A549 (cell line): ENCODE results near the gene COPZ1. TPM values are rescaled to one million over a fixed set of nuclear protein-coding genes. Genes with fewer than 3 reads are reported as not detected.

Experiments used
- ATAC-seq, 2 experiments: fragments of 200-7000 bp in 1 of 2; fragments of >200 bp in 1 of 2; cut with Nextera tagmentation in 1 of 2; cut with Tn5 transposase in 1 of 2; 3 replicates each; pipeline versions ENCODE4 v1.8.0 to v1.9.1; 2018 to 2020; ENCODE audit warnings: mild to moderate bottlenecking in 1 of 2, moderate library complexity in 1 of 2
- CTCF ChIA-PET: fragments of 300-600 bp; sonication (Branson Sonifier 250); formaldehyde crosslinking; extraction: SDS; loops from one replicate; lab custom pipeline; 2021; ENCODE audit warnings: antibody characterized with exemption, inconsistent platforms; lab: Yijun Ruan, JAX
- POLR2A ChIA-PET: fragments of 350-600 bp; formaldehyde crosslinking; extraction: SDS; loops from one replicate; lab custom pipeline; 2021; ENCODE audit warnings: antibody characterized with exemption, inconsistent platforms; lab: Yijun Ruan, JAX
- DNase-seq, 2 experiments: peaks; one replicate each; pipeline versions ENCODE4 v3.0.0 to v3.0.0-alpha.2; 2011 to 2016; ENCODE audit warnings: low read depth in 1 of 2, low spot score in 1 of 2
- FAIRE-seq: peaks from 2 replicates; lab custom pipeline; 2011; peaks lifted over from hg19 to GRCh38; lab: Jason Lieb, UNC
- H3K27ac ChIP-seq, 2 experiments: fragments of >200 bp; sonication (Bioruptor Twin); formaldehyde crosslinking; 3 replicates each; pipeline ENCODE4 v1.5.1; 2016 to 2017
- H3K4me1 ChIP-seq: fragments of >200 bp; sonication (Bioruptor Twin); formaldehyde crosslinking; 3 replicates; pipeline ENCODE4 v1.6.1; 2016
- H3K4me2 ChIP-seq: fragments of >200 bp; sonication (Bioruptor Twin); formaldehyde crosslinking; 3 replicates; pipeline ENCODE4 v1.6.1; 2016
- H3K4me3 ChIP-seq: fragments of >200 bp; sonication (Bioruptor Twin); formaldehyde crosslinking; 3 replicates; pipeline ENCODE4 v1.5.1; 2016
- H3K9me3 ChIP-seq: fragments of >200 bp; sonication (Bioruptor Twin); formaldehyde crosslinking; 3 replicates; pipeline ENCODE4 v1.6.1; 2016
- CBX8 ChIP-seq: fragments of 200-600 bp; sonication (generic); IDR thresholded peaks from 2 replicates; pipeline ENCODE4 v1.6.1; 2016
- CHD2 ChIP-seq: fragments of 150-350 bp; IDR thresholded peaks from 2 replicates; pipeline ENCODE4 v1.6.1; 2014; ENCODE audit warnings: low read length; ENCODE audit not compliant: partially characterized antibody
- CHD4 ChIP-seq: fragments of 200-600 bp; sonication (generic); IDR thresholded peaks from 2 replicates; pipeline ENCODE4 v1.6.1; 2016; ENCODE audit warnings: antibody characterized with exemption, mild to moderate bottlenecking, borderline replicate concordance
- EP300 ChIP-seq, 2 experiments: fragments of >200 bp; sonication (Bioruptor Twin); formaldehyde crosslinking; IDR thresholded peaks; 2 replicates in 1 of 2; 3 replicates in 1 of 2; pipeline ENCODE4 v1.6.1; 2016 to 2017
- ESRRA ChIP-seq: fragments of 150-350 bp; IDR thresholded peaks from 2 replicates; pipeline ENCODE4 v1.6.1; 2014; ENCODE audit warnings: mild to moderate bottlenecking, low read length, borderline replicate concordance
- GATA3 ChIP-seq: IDR thresholded peaks from 2 replicates; pipeline ENCODE4 v1.6.1; 2012; ENCODE audit warnings: borderline replicate concordance
- HDAC2 ChIP-seq: fragments of 200-600 bp; sonication (generic); IDR thresholded peaks from 2 replicates; pipeline ENCODE4 v1.6.1; 2016
- HES2 ChIP-seq: fragments of >200 bp; sonication (Bioruptor Twin); formaldehyde crosslinking; IDR thresholded peaks from 2 replicates; pipeline ENCODE4 v1.6.1; 2016
- HEYL ChIP-seq: fragments of 250-450 bp; sonication (Bioruptor Pico); IDR thresholded peaks from 2 replicates; pipeline ENCODE4 v1.8.0; 2021; ENCODE audit warnings: mild to moderate bottlenecking, moderate library complexity
- HMGXB4 ChIP-seq: fragments of 250-450 bp; sonication (Bioruptor Pico); IDR thresholded peaks from 2 replicates; pipeline ENCODE4 v1.5.0; 2021; ENCODE audit warnings: mild to moderate bottlenecking, moderate library complexity, borderline replicate concordance
- JUN ChIP-seq, 2 experiments: fragments of >200 bp; sonication (Bioruptor Twin); formaldehyde crosslinking; IDR thresholded peaks; 2 replicates in 1 of 2; 3 replicates in 1 of 2; pipeline ENCODE4 v1.6.1; 2016 to 2017
- MAX ChIP-seq: IDR thresholded peaks from 2 replicates; pipeline ENCODE4 v1.6.1; 2012
- MYC ChIP-seq: IDR thresholded peaks from 2 replicates; pipeline ENCODE4 v1.6.1; 2012; ENCODE audit warnings: mild to moderate bottlenecking, inconsistent platforms, low read length, improper control_type of control experiment, borderline replicate concordance
- NPAS2 ChIP-seq: fragments of 250-450 bp; sonication (Bioruptor Pico); IDR thresholded peaks from 2 replicates; pipeline ENCODE4 v1.8.0; 2022; ENCODE audit warnings: mild to moderate bottlenecking, moderate library complexity, borderline replicate concordance
- NR3C1 ChIP-seq: fragments of >200 bp; sonication (Bioruptor Twin); formaldehyde crosslinking; IDR thresholded peaks from 3 replicates; pipeline ENCODE4 v1.6.1; 2017
- PBX3 ChIP-seq: IDR thresholded peaks from 2 replicates; pipeline ENCODE4 v1.6.1; 2012
- POLR2A ChIP-seq: IDR thresholded peaks from 2 replicates; pipeline ENCODE4 v1.6.1; 2012; ENCODE audit warnings: mild to moderate bottlenecking, low read length
- POLR2AphosphoS2 ChIP-seq: conservative IDR thresholded peaks from 2 replicates; pipeline ENCODE4 v1.6.1; 2012; ENCODE audit warnings: low read length, improper control_type of control experiment, inconsistent platforms
- RAD21 ChIP-seq, 2 experiments: fragments of >200 bp in 1 of 2; sonication (Bioruptor Twin) in 1 of 2; formaldehyde crosslinking in 1 of 2; IDR thresholded peaks in 1 of 2; conservative IDR thresholded peaks in 1 of 2; 2 replicates in 1 of 2; 3 replicates in 1 of 2; pipeline ENCODE4 v1.6.1; 2012 to 2018; ENCODE audit warnings: inconsistent platforms in 1 of 2
- RARB ChIP-seq: fragments of 250-450 bp; sonication (Bioruptor Pico); IDR thresholded peaks from 2 replicates; pipeline ENCODE4 v1.8.0; 2021; ENCODE audit warnings: mild to moderate bottlenecking, moderate library complexity
- TFCP2L1 ChIP-seq: fragments of 250-450 bp; sonication (Bioruptor Pico); IDR thresholded peaks from 2 replicates; pipeline ENCODE4 v1.5.0; 2021; ENCODE audit warnings: mild to moderate bottlenecking
- TP53 ChIP-seq: fragments of 250-450 bp; sonication (Bioruptor Pico); IDR thresholded peaks from 2 replicates; pipeline ENCODE4 v1.5.0; 2021; ENCODE audit warnings: mild to moderate bottlenecking, moderate library complexity
- ZNF302 ChIP-seq: fragments of 250-450 bp; sonication (Bioruptor Pico); IDR thresholded peaks from 2 replicates; pipeline ENCODE4 v1.9.0; 2021; ENCODE audit warnings: inconsistent platforms, mild to moderate bottlenecking, moderate library complexity
- WGBS: methylation state at CpG from one replicate; pipeline ENCODE4 v1.1.6; 2017; ENCODE audit errors: missing lambda C conversion rate; 5-methylcytosine and 5-hydroxymethylcytosine counted together
- polyA plus RNA-seq, 4 experiments: library from polyadenylated mRNA; depleted of rRNA in 3 of 4; stranded (reverse); fragments of >200 nt; fragmentation: RNase III in 1 of 4; extraction: RNeasy Plus Mini Kit Qiagen cat#74134 plus additional on column Dnase treatment in 1 of 4; gene quantifications; 2 replicates in 3 of 4; 3 replicates in 1 of 4; pipeline ENCODE4 v1.2.3, GENCODE V29; 2011 to 2017
- TF ChIP-seq, protein P1 (sequence below): IDR thresholded peaks from 2 replicates; pipeline ENCODE4 v1.6.1; 2012; ENCODE audit warnings: low read depth, borderline replicate concordance

The COPZ1 gene
- polyA plus RNA-seq, 2 of the 4 experiments (the other 2 are of a cell fraction), result 300 to 613 TPM

DNA sequence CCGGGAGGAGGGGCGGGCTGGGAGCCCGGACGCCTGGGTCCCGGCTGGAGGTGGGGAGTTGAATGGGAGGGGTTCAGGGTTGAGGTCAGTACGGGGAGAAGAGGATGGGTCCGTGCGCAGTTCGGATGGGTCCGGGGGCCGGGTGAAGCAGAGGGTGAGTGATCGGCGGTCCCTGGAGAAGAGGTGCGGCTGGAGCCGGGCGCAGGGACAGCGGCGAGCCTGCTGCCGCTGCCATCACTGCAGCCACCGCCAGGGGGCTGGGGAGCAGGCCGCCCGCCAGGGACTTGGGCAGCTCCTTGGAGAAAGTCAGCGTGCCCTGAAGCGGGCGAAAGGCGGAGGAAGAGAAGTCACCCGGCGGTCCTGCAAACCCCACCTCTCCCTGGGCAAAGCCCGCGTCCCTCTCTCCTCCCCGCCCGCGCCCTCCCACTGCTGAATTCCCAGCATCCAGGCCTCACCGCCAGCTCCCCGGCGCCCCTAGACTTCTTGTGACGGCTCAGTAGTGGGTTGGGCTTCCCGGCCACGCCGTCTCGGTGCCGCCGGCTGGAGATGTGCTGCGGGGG lies 45.3 kb downstream of the COPZ1 start (continued):
- TF ChIP-seq RAD21 (conservative IDR thresholded peaks at IDR 0.05 in 1 of 2, IDR thresholded peaks at IDR 0.05 in 1 of 2) (peak; percentile 56 to 71), MAX (peak; percentile 90)

- TF ChIP-seq CHD2 (no peak), PBX3 (no peak), JUN (IDR thresholded peaks at IDR 0.05) (no peak), GATA3 (no peak), TFCP2L1 (no peak)
- WGBS, result 73% methylated on average over 5 of the region's 5 CpGs
- ChIA-PET CTCF (interaction anchor here (1.0 to 3.5 kb wide), 41 partner anchors 8 to 366 kb away, joined by 3 to 146 read pairs (median 5); partner anchors contain the start of genes COPZ1 and ZNF385A), POLR2A (no interaction called here)
- peak overlapping the region; percentile 52 for H3K4me2 ChIP-seq
- H3K4me1 ChIP-seq, result peaks cover 69% of the 10 kb centered on the region
- H3K27ac ChIP-seq, result peak overlapping the region; percentile 37 to 68; a peak in 5 of 6 replicates
- no peak for DNase-seq
- no peak overlapping the region for H3K4me3 ChIP-seq
- H3K9me3 ChIP-seq, result no peaks in the 10 kb centered on the region
- ATAC-seq, result no peak
- no peak for FAIRE-seq
Measured at GRCh38 chr12:54371328-54372112, 46.6 kb downstream of the COPZ1 start.

DNA sequence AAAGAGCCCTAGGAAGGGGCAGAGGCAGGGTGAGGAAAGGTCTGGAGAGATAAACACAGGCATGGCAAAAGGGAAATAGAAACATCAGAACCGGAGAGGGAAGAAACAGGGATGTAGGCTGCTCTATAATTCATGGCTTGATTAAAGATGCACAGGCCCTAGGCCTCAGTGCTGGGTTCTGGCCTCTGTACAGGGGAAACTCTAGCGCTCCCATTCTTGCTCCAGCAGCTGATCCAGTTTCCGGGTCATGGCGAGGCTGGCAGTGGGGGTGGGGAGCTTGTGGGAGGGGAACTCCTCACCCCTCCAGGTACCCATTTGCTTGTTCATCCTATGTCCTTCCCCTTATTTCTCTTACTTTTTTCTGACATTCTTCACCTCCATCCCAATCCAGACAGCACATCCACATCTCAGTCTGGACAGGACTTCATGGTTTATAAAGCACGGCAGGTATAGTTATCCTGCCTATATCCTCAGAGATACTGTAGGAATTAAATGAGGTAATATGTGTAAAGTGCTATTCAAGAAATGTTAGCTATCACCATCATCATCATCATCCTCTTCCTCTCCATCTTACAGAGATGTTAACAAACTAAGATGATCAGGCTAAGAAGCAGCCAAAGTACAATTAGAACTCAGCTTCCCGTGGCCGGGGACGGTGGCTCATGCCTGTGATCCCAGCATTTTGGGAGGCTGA lies 47.3 kb downstream of the COPZ1 start:
- CTCF ChIA-PET, result interaction anchor here (0.6 to 3.5 kb wide), 17 partner anchors 8 to 156 kb away, joined by 3 to 146 read pairs (median 5); partner anchors contain the start of genes COPZ1 and ZNF385A
- Histone ChIP-seq H3K4me1 (peaks cover 69% of the 10 kb centered on the region), H3K9me3 (no peaks in the 10 kb centered on the region), H3K27ac (peak overlapping the region; percentile 37 to 68; a peak in 5 of 6 replicates), H3K4me3 (no peak overlapping the region), H3K4me2 (peak overlapping the region; percentile 52)
- WGBS, result 64% methylated on average over 8 of the region's 8 CpGs
- no peak for DNase-seq
- no peak for FAIRE-seq
- ATAC-seq, result no peak
- POLR2A ChIA-PET, result interaction anchor here (0.6 kb wide), 1 partner anchor 344 kb away, joined by 3 read pairs; the partner anchor contains the start of gene HOXC6
- TF ChIP-seq POLR2A (no peak), CHD4 (no peak), POLR2AphosphoS2 (no peak), HMGXB4 (no peak), ESRRA (no peak), EP300 (IDR thresholded peaks at IDR 0.05) (no peak), HEYL (CRISPR knock-in tag) (no peak), RARB (CRISPR knock-in tag) (no peak), HDAC2 (no peak), HES2 (no peak), CHD2 (no peak), GATA3 (no peak), NR3C1 (no peak), TP53 (CRISPR knock-in tag) (no peak), CBX8 (no peak), MYC (no peak), NPAS2 (CRISPR knock-in tag) (no peak), ZNF302 (CRISPR knock-in tag) (no peak)
- TF ChIP-seq, protein P1, sequence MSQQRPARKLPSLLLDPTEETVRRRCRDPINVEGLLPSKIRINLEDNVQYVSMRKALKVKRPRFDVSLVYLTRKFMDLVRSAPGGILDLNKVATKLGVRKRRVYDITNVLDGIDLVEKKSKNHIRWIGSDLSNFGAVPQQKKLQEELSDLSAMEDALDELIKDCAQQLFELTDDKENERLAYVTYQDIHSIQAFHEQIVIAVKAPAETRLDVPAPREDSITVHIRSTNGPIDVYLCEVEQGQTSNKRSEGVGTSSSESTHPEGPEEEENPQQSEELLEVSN, result no peak
- TF ChIP-seq, all 56 proteins: peak for 0
